ENCODE measurements around the gene UBASH3A. TPM values are rescaled to one million over a fixed set of nuclear protein-coding genes. Genes with fewer than 3 reads are reported as not detected.

The UBASH3A gene
- polyA plus RNA-seq, 1 donor (not counting 4 experiments of a cell fraction or from before 2014, with no cell fraction given) = not detected

DNA sequence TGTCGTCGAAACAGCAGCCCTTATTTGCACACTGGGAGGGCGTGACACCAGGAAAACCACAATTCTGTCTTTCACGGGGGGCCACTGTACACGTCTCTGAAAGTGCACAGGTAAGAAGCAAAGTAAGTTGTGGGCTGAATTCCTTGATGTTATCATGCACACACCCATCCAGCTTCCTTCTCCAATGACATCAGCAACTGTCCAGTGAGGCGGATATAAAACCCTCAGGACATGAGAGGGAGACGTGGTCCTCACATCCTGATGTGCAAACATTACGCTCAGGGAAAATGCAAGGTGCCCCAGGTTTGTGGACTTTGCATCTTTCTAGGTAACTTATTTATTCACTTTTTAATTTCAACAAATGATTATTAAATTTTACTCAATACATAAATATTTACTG is 40.4 kb upstream of the UBASH3A start:
- Histone ChIP-seq H3K27ac (ENCODE audit: control insufficient read depth, insufficient read depth, low read length) (no peak overlapping the region), H4K20me1 (ENCODE audit: control insufficient read depth, extremely low read depth, insufficient read depth, low read length) (no peaks in the 10 kb centered on the region), H3K9ac (ENCODE audit: control insufficient read depth, extremely low read depth, insufficient read depth, low read length) (no peak overlapping the region), H2AFZ (ENCODE audit: control insufficient read depth, low read length) (no peak overlapping the region), H3K4me3 (ENCODE audit: control insufficient read depth in 2 of 3, extremely low read depth in 1 of 3, insufficient read depth in 2 of 3, low read depth in 1 of 3, low read length in 3 of 3) (no peak overlapping the region), H3K36me3 (ENCODE audit: control insufficient read depth in 2 of 2, extremely low read depth in 1 of 2, insufficient read depth in 2 of 2, low read length in 2 of 2) (no peaks in the 10 kb centered on the region), H3K27me3 (ENCODE audit: control insufficient read depth, extremely low read depth, insufficient read depth, low read length) (no peaks in the 10 kb centered on the region), H3K9me1 (ENCODE audit: control insufficient read depth, extremely low read depth, insufficient read depth, low read length) (no peaks in the 10 kb centered on the region), H3K4me1 (ENCODE audit: control insufficient read depth, extremely low read depth, insufficient read depth, low read length) (no peaks in the 10 kb centered on the region), H3K9me3 (ENCODE audit: control insufficient read depth, low read depth, low read length) (no peaks in the 10 kb centered on the region), H3K4me2 (ENCODE audit: control insufficient read depth, extremely low read depth, insufficient read depth, low read depth, low read length) (no peak overlapping the region), H3K79me2 (ENCODE audit: control insufficient read depth, insufficient read depth, low read length) (no peaks in the 10 kb centered on the region)
- TF ChIP-seq, protein P1, sequence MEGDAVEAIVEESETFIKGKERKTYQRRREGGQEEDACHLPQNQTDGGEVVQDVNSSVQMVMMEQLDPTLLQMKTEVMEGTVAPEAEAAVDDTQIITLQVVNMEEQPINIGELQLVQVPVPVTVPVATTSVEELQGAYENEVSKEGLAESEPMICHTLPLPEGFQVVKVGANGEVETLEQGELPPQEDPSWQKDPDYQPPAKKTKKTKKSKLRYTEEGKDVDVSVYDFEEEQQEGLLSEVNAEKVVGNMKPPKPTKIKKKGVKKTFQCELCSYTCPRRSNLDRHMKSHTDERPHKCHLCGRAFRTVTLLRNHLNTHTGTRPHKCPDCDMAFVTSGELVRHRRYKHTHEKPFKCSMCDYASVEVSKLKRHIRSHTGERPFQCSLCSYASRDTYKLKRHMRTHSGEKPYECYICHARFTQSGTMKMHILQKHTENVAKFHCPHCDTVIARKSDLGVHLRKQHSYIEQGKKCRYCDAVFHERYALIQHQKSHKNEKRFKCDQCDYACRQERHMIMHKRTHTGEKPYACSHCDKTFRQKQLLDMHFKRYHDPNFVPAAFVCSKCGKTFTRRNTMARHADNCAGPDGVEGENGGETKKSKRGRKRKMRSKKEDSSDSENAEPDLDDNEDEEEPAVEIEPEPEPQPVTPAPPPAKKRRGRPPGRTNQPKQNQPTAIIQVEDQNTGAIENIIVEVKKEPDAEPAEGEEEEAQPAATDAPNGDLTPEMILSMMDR (optimal IDR thresholded peaks at IDR 0.05 in 1 of 3, IDR thresholded peaks at IDR 0.05 in 1 of 3, conservative IDR thresholded peaks at IDR 0.05 in 1 of 3; ENCODE audit: extremely low read depth in 1 of 3, insufficient read depth in 2 of 3, low read length in 3 of 3) = no peak
- no peak for TF ChIP-seq EZH2 (IDR thresholded peaks at IDR 0.05; ENCODE audit: low read length)
- DNase-seq (ENCODE audit: low read depth, low spot score) (no peak), FAIRE-seq (no peak)
- dilution Hi-C loops (cut with MboI; ENCODE audit: extremely low pct_ligation_motif_present, low sequenced_read_pairs) = no loop called here

- DNase-seq (ENCODE audit: low read depth, low spot score) (no peak), FAIRE-seq (no peak)
- no peaks in the 10 kb centered on the region for H3K79me2 ChIP-seq (ENCODE audit: control insufficient read depth, insufficient read depth, low read length)
- H3K9me3 ChIP-seq (ENCODE audit: control insufficient read depth, low read depth, low read length) = no peaks in the 10 kb centered on the region
- no peaks in the 10 kb centered on the region for H4K20me1 ChIP-seq (ENCODE audit: control insufficient read depth, extremely low read depth, insufficient read depth, low read length)
- H3K9me1 ChIP-seq (ENCODE audit: control insufficient read depth, extremely low read depth, insufficient read depth, low read length) = no peaks in the 10 kb centered on the region
- no peak overlapping the region for H3K4me3 ChIP-seq (ENCODE audit: control insufficient read depth in 2 of 3, extremely low read depth in 1 of 3, insufficient read depth in 2 of 3, low read depth in 1 of 3, low read length in 3 of 3)
- H3K36me3 ChIP-seq (ENCODE audit: control insufficient read depth in 2 of 2, extremely low read depth in 1 of 2, insufficient read depth in 2 of 2, low read length in 2 of 2) = no peaks in the 10 kb centered on the region
- no peak overlapping the region for H2AFZ ChIP-seq (ENCODE audit: control insufficient read depth, low read length)
- dilution Hi-C loops (cut with MboI; ENCODE audit: extremely low pct_ligation_motif_present, low sequenced_read_pairs) = no loop called here
- H3K9ac ChIP-seq (ENCODE audit: control insufficient read depth, extremely low read depth, insufficient read depth, low read length) = no peak overlapping the region
- no peaks in the 10 kb centered on the region for H3K27me3 ChIP-seq (ENCODE audit: control insufficient read depth, extremely low read depth, insufficient read depth, low read length)
- no peak for TF ChIP-seq EZH2 (IDR thresholded peaks at IDR 0.05; ENCODE audit: low read length)
- TF ChIP-seq, protein P1 (optimal IDR thresholded peaks at IDR 0.05 in 1 of 3, IDR thresholded peaks at IDR 0.05 in 1 of 3, conservative IDR thresholded peaks at IDR 0.05 in 1 of 3; ENCODE audit: extremely low read depth in 1 of 3, insufficient read depth in 2 of 3, low read length in 3 of 3) = no peak
- H3K4me1 ChIP-seq (ENCODE audit: control insufficient read depth, extremely low read depth, insufficient read depth, low read length) = no peaks in the 10 kb centered on the region
- no peak overlapping the region for H3K27ac ChIP-seq (ENCODE audit: control insufficient read depth, insufficient read depth, low read length)
- H3K4me2 ChIP-seq (ENCODE audit: control insufficient read depth, extremely low read depth, insufficient read depth, low read depth, low read length) = no peak overlapping the region
Measured at GRCh38 chr21:42364304-42364865, 39.3 kb upstream of the UBASH3A start.
